A673 (cell line): Measurements from ENCODE around the gene PTN. TPM values are rescaled to one million over a fixed set of nuclear protein-coding genes. Genes with fewer than 3 reads are reported as not detected.

Experiments
- BruUV-seq: library from RNA; stranded (reverse); fragments of 400-500 nt; replicated peaks from 2 replicates; lab custom pipeline; 2021; lab: Mats Ljungman, UMichigan
- CTCF ChIA-PET: fragments of 300-600 bp; sonication (Branson Sonifier 250); formaldehyde crosslinking; loops from one replicate; lab custom pipeline; 2022; ENCODE audit warnings: antibody characterized with exemption; lab: Charles Lee
- POLR2A ChIA-PET: fragments of 300-600 bp; sonication (Branson Sonifier 250); formaldehyde crosslinking; loops from one replicate; lab custom pipeline; 2022; ENCODE audit warnings: antibody characterized with exemption; ENCODE audit not compliant: low non-redundant PET; lab: Charles Lee
- DNase-seq: peaks from one replicate; pipeline ENCODE4 v3.0.0-alpha.2; 2015; ENCODE audit warnings: low spot score
- H3K27ac ChIP-seq: fragments of 200-600 bp; sonication (generic); 2 replicates; pipeline ENCODE4 v1.5.1; 2016; ENCODE audit warnings: mixed run types, low read depth, mild to moderate bottlenecking, mixed read lengths, antibody characterized with exemption, low read length; ENCODE audit not compliant: poor library complexity, severe bottlenecking
- H3K27me3 ChIP-seq: fragments of 200-600 bp; sonication (generic); replicated peaks from 2 replicates; pipeline ENCODE4 v1.6.1; 2017; ENCODE audit warnings: mixed run types, low read depth, mild to moderate bottlenecking, mixed read lengths, antibody characterized with exemption, low read length; ENCODE audit not compliant: insufficient read depth, poor library complexity
- H3K36me3 ChIP-seq: fragments of 200-600 bp; sonication (generic); 2 replicates; pipeline ENCODE4 v1.6.1; 2016; ENCODE audit warnings: mixed run types, mild to moderate bottlenecking, mixed read lengths, antibody characterized with exemption, low read length; ENCODE audit not compliant: insufficient read depth, poor library complexity, severe bottlenecking
- H3K4me1 ChIP-seq: fragments of 200-600 bp; sonication (generic); 2 replicates; pipeline ENCODE4 v1.6.1; 2017; ENCODE audit warnings: mixed run types, mild to moderate bottlenecking, mixed read lengths, antibody characterized with exemption, low read length; ENCODE audit not compliant: insufficient read depth, poor library complexity, severe bottlenecking
- H3K4me3 ChIP-seq: fragments of 200-600 bp; sonication (generic); 2 replicates; pipeline ENCODE4 v1.5.1; 2016; ENCODE audit warnings: low read depth, mixed run types, mild to moderate bottlenecking, mixed read lengths, low read length; ENCODE audit not compliant: poor library complexity, severe bottlenecking
- H3K9me3 ChIP-seq: fragments of 200-600 bp; sonication (generic); 2 replicates; pipeline ENCODE4 v1.6.1; 2016; ENCODE audit warnings: mixed run types, low read depth, mild to moderate bottlenecking, mixed read lengths, antibody characterized with exemption, low read length; ENCODE audit not compliant: poor library complexity, severe bottlenecking
- EZH2 ChIP-seq: fragments of 200-600 bp; sonication (generic); IDR thresholded peaks from 2 replicates; pipeline ENCODE4 v1.6.1; 2017; ENCODE audit warnings: borderline replicate concordance, low read depth, mild to moderate bottlenecking, mixed read lengths, antibody characterized with exemption, low read length; ENCODE audit not compliant: poor library complexity, severe bottlenecking
- intact Hi-C: fragments of 100-400 bp; cut with micrococcal nuclease; formaldehyde crosslinking; loops from one replicate; pipeline ENCODE4 v1.10.0; 2022; ENCODE audit not compliant: unreplicated experiment
- total RNA-seq: library from RNA; stranded (reverse); gene quantifications from 2 replicates; pipeline ENCODE4 v1.2.3, GENCODE V29; 2021
- TF ChIP-seq, protein P1 (sequence below): fragments of 300-800, 200-600 bp; sonication (generic); conservative IDR thresholded peaks from 2 replicates; pipeline ENCODE4 v1.5.1; 2017; ENCODE audit warnings: low read depth, mild to moderate bottlenecking, antibody characterized with exemption, low read length, moderate library complexity, mixed read lengths

Gene PTN
- total RNA-seq, 1 experiment from 2014 or later = 0.41 TPM

DNA sequence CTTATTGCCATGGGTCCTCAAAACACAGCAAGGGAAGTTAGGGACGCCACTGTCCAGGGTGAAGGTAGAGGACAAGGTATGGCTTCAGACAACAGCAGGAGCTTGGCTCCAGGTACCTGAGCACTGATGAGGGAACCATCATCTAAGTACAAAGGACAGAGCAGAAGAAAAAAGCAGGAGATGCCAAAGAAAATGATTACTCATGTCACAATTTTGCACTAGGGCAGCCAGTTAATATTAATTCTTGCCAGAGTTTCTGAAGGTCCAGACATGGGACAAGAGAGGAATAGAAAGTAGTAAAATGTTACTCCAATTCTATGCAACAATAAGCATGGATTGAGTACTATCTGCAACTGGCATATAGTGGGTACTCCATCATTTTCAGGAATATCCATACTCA, 14.1 kb downstream of the PTN start:
- DNase-seq = no peak
- H3K4me3 ChIP-seq = no peak overlapping the region
- no peak overlapping the region for H3K27ac ChIP-seq
- ChIA-PET CTCF (no interaction called here), POLR2A (no interaction called here)
- no TSS peak for BruUV-seq
- TF ChIP-seq, protein P1, sequence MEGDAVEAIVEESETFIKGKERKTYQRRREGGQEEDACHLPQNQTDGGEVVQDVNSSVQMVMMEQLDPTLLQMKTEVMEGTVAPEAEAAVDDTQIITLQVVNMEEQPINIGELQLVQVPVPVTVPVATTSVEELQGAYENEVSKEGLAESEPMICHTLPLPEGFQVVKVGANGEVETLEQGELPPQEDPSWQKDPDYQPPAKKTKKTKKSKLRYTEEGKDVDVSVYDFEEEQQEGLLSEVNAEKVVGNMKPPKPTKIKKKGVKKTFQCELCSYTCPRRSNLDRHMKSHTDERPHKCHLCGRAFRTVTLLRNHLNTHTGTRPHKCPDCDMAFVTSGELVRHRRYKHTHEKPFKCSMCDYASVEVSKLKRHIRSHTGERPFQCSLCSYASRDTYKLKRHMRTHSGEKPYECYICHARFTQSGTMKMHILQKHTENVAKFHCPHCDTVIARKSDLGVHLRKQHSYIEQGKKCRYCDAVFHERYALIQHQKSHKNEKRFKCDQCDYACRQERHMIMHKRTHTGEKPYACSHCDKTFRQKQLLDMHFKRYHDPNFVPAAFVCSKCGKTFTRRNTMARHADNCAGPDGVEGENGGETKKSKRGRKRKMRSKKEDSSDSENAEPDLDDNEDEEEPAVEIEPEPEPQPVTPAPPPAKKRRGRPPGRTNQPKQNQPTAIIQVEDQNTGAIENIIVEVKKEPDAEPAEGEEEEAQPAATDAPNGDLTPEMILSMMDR = no peak
- TF ChIP-seq EZH2 = no peak
- H3K9me3 ChIP-seq = no peaks in the 10 kb centered on the region
- no peaks in the 10 kb centered on the region for H3K4me1 ChIP-seq
- H3K36me3 ChIP-seq = no peaks in the 10 kb centered on the region
- no peaks in the 10 kb centered on the region for H3K27me3 ChIP-seq
- intact Hi-C loops = no loop called here

DNA sequence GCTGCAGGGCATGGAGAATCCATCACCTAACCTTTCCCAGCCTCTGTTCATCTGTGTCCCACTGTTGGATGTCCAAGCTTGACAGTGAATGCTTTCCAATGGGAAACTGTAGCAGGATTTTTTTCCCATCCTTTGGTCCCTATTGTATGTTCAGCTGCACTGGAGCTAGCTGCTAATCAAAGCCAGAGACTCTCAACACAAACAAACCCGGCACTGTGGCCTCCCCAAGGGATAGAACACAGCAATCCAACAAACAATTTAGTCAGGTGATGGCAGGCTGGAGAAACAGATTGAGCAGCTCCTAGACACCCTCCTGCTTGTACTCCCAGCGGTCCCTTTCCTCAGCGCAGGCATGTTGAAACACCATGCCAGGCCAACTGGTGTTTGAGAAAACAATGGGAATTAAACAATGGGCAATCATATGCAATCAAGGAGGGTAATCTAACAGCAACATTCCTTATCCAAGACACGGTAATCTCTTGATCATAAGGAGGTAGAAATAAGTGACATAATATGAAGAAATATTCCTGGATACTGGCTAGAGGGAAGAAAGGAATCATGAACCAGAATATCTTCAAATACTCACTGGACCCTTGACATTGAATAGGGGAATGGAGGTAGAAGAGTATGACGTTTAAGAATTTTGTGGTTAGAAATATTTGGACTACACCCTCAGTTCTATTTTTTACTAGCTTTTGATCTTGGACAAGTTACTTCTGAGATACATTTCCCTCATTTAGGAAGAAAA, 15.0 kb downstream of the PTN start:
- no peak overlapping the region for H3K4me3 ChIP-seq
- no peaks in the 10 kb centered on the region for H3K27me3 ChIP-seq
- no peak overlapping the region for H3K27ac ChIP-seq
- H3K36me3 ChIP-seq = no peaks in the 10 kb centered on the region
- no peaks in the 10 kb centered on the region for H3K4me1 ChIP-seq
- no peak for DNase-seq
- intact Hi-C loops = no loop called here
- POLR2A ChIA-PET = no interaction called here
- no peaks in the 10 kb centered on the region for H3K9me3 ChIP-seq
- TF ChIP-seq, protein P1 = no peak
- TF ChIP-seq EZH2 = no peak
- BruUV-seq = no TSS peak
- CTCF ChIA-PET = no interaction called here

DNA sequence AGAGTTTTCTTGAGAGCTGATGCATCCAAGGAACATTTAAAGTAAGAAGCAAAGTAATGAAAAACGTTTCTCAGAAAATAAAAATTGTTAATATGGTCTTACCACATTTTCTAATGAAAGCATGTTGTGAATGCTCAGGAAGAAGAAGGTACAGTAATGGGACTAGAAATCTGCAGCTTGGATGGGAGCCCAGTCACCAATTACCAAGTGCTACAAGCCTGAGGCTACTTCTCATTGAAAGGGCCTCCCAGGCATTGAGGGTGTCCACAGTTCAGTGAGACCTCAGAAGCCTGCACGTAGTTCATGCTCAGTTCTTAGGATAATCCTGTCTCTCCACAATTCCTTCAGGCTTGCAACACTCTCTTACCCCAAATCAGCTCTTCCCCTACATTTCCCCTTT, 17.6 kb downstream of the PTN start:
- Histone ChIP-seq H3K27ac (no peak overlapping the region), H3K4me3 (no peak overlapping the region), H3K9me3 (no peaks in the 10 kb centered on the region), H3K4me1 (no peaks in the 10 kb centered on the region), H3K36me3 (no peaks in the 10 kb centered on the region), H3K27me3 (no peaks in the 10 kb centered on the region)
- intact Hi-C loops = no loop called here
- ChIA-PET POLR2A (no interaction called here), CTCF (no interaction called here)
- DNase-seq = peak; percentile 49
- TF ChIP-seq EZH2 = no peak
- TF ChIP-seq, protein P1 = no peak
- no TSS peak for BruUV-seq
